Activated naive CD8-positive, alpha-beta T cell treated with anti-CD3 and anti-CD28 coated beads for 36 hours (primary cell): ENCODE data around the gene HSD17B3. TPM values are rescaled to one million over a fixed set of nuclear protein-coding genes. Genes with fewer than 3 reads are reported as not detected.
"Not testable (repeated sequence)": the region's sequence is repeated elsewhere in the genome, so short reads cannot be mapped to it uniquely, and the experiment has no call there.

Experiments used
- DNase-seq: peaks from one replicate; pipeline ENCODE4 v3.0.0; 2021
- H3K27ac Mint-ChIP-seq: one replicate; pipeline ENCODE4 v1.8.0; 2022; ENCODE audit warnings: mild to moderate bottlenecking, moderate library complexity, mixed read lengths
- H3K27me3 Mint-ChIP-seq: one replicate; pipeline ENCODE4 v1.8.0; 2022; ENCODE audit warnings: mild to moderate bottlenecking, mixed read lengths
- H3K36me3 Mint-ChIP-seq: one replicate; pipeline ENCODE4 v1.8.0; 2021; ENCODE audit warnings: mild to moderate bottlenecking, mixed read lengths
- H3K4me1 Mint-ChIP-seq: one replicate; pipeline ENCODE4 v1.8.0; 2021; ENCODE audit warnings: mixed read lengths
- H3K4me3 Mint-ChIP-seq: one replicate; pipeline ENCODE4 v1.8.0; 2022; ENCODE audit warnings: mild to moderate bottlenecking, moderate library complexity, mixed read lengths
- H3K9me3 Mint-ChIP-seq: one replicate; pipeline ENCODE4 v1.8.0; 2022; ENCODE audit warnings: mixed read lengths
- total RNA-seq, 2 experiments: library from RNA; stranded (reverse); gene quantifications; one replicate each; pipeline ENCODE4 v1.2.3, GENCODE V29; 2021

Gene HSD17B3
- not detected for total RNA-seq

DNA sequence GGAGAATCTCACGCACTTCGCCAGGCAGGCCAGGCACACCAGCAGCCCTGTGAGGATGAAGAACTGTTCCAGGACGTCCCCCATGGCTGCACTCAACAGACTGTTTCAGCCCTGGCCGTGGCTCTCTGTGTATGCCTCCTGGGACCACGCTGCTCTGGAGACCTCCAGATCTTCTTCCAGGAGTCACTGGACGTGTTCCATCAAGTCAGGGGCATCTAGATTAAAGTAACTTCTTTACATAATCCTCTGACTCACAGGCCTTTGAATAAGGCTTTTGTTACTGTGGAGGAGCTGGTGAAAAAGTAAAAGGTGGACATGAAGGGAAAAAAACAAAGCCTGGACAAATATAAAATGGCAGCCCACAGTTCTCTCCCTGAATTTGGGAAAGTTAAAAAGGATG lies at the start of gene HSD17B3:
HSD17B3 (minus strand) TSS at position 156 of the 400 bp plus-strand sequence; CDS start at position 84, 72 bp downstream.
- H3K36me3 Mint-ChIP-seq, result no peaks in the 10 kb centered on the region
- DNase-seq, result no peak
- no peaks in the 10 kb centered on the region for H3K9me3 Mint-ChIP-seq
- H3K4me1 Mint-ChIP-seq, result no peaks in the 10 kb centered on the region
- H3K27me3 Mint-ChIP-seq, result peaks cover 12% of the 10 kb centered on the region
- no peak within 1 kb of the TSS for H3K27ac Mint-ChIP-seq
- no peak within 1 kb of the TSS for H3K4me3 Mint-ChIP-seq

DNA sequence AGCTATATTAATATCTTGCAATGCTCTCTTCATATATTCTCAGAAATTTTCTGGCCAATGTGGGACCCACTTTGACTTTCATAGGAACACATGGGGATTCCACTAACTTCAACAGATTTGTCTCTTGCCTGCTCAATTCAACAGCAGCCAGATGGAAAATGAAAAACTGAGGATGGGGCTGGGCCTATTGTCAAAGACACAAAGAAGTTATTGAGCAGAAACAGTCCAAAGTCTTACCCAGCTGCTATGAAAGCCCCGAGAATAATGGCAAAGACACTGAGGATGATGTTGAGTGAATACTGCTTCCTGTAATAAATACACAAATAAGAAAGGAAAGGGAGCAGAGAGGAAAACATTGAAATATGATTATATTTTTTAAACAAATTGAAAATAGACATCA lies 48.9 kb upstream of the HSD17B3 start:
- DNase-seq, result no peak
- Mint-ChIP-seq H3K27ac (no peak overlapping the region), H3K36me3 (peaks cover 3% of the 10 kb centered on the region), H3K27me3 (no peaks in the 10 kb centered on the region), H3K9me3 (no peaks in the 10 kb centered on the region), H3K4me3 (no peak overlapping the region), H3K4me1 (no peaks in the 10 kb centered on the region)

DNA sequence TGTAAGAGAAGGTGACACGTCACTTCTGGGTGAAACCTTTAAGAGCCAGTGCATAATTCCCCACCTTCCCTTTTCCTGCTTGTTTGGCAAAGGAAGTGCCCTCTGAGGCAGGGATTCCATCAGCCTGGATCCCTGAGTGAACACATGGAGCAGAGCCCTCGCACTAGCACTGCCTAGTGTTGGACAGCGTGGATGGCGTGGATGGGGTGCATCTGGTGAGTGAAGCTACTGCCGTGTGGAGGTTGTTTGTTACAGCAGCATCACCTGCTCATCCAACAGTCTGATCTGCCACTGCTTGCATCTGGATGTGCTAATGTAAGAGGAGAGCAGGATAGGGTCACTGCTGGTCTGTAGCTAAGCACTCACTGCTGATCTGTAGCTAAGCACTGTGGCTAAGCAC lies 46.3 kb upstream of the HSD17B3 start:
- no peak for DNase-seq
- Mint-ChIP-seq H3K9me3 (no peaks in the 10 kb centered on the region), H3K27me3 (no peaks in the 10 kb centered on the region), H3K36me3 (peaks cover 3% of the 10 kb centered on the region), H3K4me1 (no peaks in the 10 kb centered on the region), H3K27ac (no peak overlapping the region), H3K4me3 (no peak overlapping the region)

DNA sequence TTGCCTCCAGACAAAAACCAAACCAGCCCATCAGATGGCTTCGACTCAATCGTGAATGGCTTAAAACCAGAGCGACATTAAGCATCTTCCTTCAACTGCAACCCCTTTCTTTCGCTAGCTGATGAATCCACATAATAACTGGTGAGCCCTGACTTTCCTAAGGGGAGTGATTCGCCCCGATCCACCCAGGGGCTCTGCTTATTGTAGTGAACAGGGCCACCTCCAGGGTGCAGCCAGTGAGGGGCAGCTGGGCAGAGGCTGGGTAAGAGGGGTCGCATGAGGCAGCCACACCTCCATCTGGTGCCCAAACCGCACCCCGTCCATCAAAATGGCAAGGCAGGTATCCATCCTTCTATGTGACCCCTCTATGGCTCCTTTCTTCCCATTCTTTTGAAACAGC lies 43.6 kb upstream of the HSD17B3 start:
- no peak overlapping the region for H3K27ac Mint-ChIP-seq
- DNase-seq, result no peak
- no peaks in the 10 kb centered on the region for H3K9me3 Mint-ChIP-seq
- no peak overlapping the region for H3K4me3 Mint-ChIP-seq
- no peaks in the 10 kb centered on the region for H3K36me3 Mint-ChIP-seq
- no peaks in the 10 kb centered on the region for H3K27me3 Mint-ChIP-seq
- no peaks in the 10 kb centered on the region for H3K4me1 Mint-ChIP-seq

DNA sequence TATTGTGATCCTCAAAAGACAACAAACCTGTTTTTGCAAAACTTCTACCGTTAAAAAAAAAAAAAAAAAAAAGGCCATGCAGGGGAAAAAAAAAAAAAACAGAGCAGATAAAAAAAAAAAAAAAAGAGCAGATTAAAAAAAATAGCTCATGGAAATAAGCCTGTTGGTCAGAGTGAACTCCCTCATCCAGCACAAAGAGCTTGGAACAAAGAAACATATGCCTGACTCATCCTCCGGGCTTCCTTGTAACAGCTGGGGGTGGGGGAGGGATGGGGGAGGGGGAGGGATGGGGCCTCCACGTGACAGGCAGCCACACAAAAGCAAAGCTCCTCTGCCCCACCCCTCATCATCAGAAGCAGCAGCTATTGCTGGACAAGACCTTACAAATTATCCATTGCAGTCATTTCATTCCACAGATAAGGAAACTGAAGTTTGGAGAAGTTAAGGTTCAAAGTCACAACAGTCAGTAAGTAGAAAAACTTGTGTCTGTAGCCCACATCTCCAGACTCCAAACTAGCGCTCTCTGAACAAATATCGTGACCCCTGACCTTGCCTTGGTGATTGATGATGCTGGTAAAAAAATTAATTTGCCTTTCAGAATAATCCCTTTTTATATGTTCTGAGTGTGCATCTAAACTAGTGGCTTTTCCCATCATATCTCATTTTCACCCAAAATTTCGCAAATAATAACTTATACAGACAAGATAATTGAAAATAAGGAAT lies 42.6 kb upstream of the HSD17B3 start:
- no peaks in the 10 kb centered on the region for H3K9me3 Mint-ChIP-seq
- H3K27ac Mint-ChIP-seq, result no peak overlapping the region
- no peaks in the 10 kb centered on the region for H3K27me3 Mint-ChIP-seq
- H3K4me3 Mint-ChIP-seq, result no peak overlapping the region
- no peaks in the 10 kb centered on the region for H3K36me3 Mint-ChIP-seq
- DNase-seq, result no peak
- H3K4me1 Mint-ChIP-seq, result peaks cover 6% of the 10 kb centered on the region

DNA sequence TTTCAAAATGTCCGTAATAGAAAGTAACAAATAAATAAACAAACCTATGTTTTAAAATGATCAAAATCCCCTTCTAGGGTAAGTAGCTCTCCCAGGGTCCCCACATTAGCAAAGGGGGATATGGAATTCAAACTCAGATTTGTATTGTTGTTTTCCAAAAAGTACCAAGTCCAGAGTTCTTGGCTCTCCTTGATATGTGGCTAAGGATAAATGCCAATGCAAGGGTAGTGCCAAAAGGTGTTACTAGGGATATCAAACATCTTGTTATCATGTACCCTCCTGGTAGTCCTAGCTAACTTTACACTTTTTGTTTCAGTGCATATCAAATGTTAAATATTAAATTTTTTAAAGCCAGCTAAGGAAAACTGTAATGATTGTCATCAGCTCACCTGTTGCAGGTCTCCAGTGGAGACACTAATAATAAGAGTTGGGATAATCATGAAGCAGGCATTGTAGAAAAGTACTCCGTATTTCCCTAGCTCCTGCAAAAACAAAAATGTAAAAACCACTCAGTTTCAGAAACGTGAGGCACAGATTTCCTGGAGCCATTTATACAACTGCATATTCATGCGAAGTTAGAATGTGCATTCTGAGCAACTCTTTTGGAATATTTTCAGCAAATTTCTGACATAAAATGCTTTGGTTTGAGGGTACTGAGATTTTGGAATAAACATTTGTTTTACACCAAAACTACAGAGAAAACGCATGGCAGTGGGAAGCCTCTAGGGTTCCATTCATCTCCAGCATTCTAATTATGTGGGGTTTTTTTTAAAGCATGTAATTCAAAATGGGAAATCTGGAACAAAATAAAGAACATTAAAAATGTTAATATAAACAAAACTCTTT lies 41.8 kb upstream of the HSD17B3 start:
- Mint-ChIP-seq H3K4me1 (peaks cover 8% of the 10 kb centered on the region), H3K27ac (no peak overlapping the region), H3K27me3 (no peaks in the 10 kb centered on the region), H3K36me3 (no peaks in the 10 kb centered on the region), H3K9me3 (no peaks in the 10 kb centered on the region), H3K4me3 (no peak overlapping the region)
- DNase-seq, result no peak

DNA sequence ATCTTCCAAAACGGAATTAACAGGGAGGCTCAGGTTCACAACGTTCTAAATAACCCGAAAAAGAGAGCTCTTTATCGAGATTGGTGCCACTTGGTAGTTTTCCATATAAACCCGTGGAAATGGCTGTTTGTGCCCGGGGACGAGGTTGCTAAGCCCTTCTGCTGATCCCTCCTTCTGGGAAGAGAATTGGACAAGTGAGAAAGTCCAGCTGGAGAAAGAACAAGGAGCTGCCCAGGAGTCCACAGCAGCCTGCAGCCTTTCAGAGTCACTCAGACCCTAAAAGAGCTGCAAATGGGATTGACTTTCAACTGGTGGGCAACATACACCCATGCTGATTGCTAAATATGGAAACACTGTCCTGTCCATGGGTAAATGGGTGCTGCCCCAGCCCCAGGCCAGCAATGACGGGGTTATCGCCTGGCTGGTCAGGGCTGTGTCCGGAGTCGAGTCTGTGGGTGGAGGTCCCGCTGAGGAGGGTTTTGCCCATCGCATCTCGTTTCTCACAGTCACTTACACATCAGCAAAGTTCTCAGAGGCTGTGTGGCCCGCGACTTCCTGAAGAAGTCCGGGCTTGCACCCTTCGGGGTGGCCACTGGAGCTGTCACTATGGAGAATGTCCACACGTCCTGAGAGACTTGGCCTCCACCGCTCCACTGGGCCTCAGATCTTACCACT lies 40.7 kb upstream of the HSD17B3 start:
- DNase-seq, result no peak
- H3K9me3 Mint-ChIP-seq, result no peaks in the 10 kb centered on the region
- peaks cover 8% of the 10 kb centered on the region for H3K4me1 Mint-ChIP-seq

DNA sequence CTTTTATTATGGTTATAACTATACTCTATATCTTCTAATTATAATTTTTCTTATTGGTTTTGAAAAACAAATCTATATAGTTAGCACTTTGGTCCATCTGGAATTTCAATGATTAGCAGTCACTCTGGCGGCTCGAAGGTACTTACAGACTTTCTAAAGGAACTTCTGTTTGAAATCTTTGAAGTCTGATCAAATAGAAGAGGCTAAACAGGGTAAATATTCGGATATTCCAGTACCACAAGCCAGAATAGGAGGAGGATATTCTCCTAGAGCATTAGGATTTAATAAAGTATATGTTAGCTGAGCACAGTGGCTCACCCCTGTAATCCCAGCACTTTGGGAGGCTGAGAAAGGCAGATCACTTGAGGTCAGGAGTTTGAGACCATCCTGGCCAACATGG lies 38.7 kb upstream of the HSD17B3 start:
- no peaks in the 10 kb centered on the region for H3K9me3 Mint-ChIP-seq
- H3K36me3 Mint-ChIP-seq, result no peaks in the 10 kb centered on the region
- H3K27me3 Mint-ChIP-seq, result no peaks in the 10 kb centered on the region
- H3K27ac Mint-ChIP-seq, result no peak overlapping the region
- H3K4me1 Mint-ChIP-seq, result peaks cover 8% of the 10 kb centered on the region
- DNase-seq, result no peak
- H3K4me3 Mint-ChIP-seq, result no peak overlapping the region

More for the DNA sequence above, 40.7 kb upstream of the HSD17B3 start:
- Mint-ChIP-seq H3K4me3 (no peak overlapping the region), H3K27ac (no peak overlapping the region), H3K27me3 (no peaks in the 10 kb centered on the region), H3K36me3 (no peaks in the 10 kb centered on the region)

DNA sequence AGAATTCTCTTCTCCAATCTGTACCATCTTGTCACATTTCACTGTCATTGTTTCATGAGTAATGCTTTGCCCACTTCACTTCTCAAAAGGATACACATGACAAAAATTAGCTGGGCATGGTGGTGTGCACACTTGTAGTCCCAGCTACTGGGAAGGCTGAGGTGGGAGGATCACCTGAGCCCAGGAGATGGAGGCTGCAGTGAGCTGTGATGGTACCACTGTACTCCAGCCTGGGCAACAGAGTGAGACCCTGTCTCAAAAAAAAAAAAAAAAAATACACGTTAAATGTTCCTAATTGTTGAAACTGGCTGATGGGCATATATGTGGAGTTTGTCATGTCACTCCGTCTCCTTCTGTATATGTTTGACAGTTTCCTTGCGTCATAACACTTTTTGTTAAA lies 36.3 kb upstream of the HSD17B3 start:
- H3K4me3 Mint-ChIP-seq, result no peak overlapping the region
- H3K9me3 Mint-ChIP-seq, result no peaks in the 10 kb centered on the region
- DNase-seq, result no peak
- H3K27ac Mint-ChIP-seq, result no peak overlapping the region
- H3K36me3 Mint-ChIP-seq, result peaks cover 1% of the 10 kb centered on the region
- no peaks in the 10 kb centered on the region for H3K27me3 Mint-ChIP-seq
- H3K4me1 Mint-ChIP-seq, result peaks cover 8% of the 10 kb centered on the region

DNA sequence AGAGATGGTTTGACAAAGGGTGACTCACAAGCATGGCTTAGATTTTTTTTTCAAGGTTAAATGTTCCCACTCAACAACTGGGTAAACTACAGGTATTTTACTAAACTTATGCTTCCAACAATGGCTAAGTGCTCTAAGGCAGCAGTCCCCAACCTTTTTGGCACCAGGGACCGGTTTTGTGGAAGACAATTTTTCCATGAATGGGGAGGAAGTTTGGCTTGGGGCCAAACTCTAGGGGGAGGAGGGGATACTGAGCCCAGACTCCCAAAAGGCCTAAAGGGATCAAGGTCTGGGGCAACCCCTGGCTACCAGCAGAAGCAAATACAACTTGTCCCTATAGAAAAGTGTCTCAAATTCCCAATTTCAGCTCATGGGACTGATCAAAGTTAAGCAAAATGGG lies 32.0 kb upstream of the HSD17B3 start:
- no peak overlapping the region for H3K4me3 Mint-ChIP-seq
- no peaks in the 10 kb centered on the region for H3K27me3 Mint-ChIP-seq
- DNase-seq, result no peak
- H3K36me3 Mint-ChIP-seq, result peaks cover 1% of the 10 kb centered on the region
- H3K4me1 Mint-ChIP-seq, result no peaks in the 10 kb centered on the region
- no peaks in the 10 kb centered on the region for H3K9me3 Mint-ChIP-seq
- no peak overlapping the region for H3K27ac Mint-ChIP-seq

DNA sequence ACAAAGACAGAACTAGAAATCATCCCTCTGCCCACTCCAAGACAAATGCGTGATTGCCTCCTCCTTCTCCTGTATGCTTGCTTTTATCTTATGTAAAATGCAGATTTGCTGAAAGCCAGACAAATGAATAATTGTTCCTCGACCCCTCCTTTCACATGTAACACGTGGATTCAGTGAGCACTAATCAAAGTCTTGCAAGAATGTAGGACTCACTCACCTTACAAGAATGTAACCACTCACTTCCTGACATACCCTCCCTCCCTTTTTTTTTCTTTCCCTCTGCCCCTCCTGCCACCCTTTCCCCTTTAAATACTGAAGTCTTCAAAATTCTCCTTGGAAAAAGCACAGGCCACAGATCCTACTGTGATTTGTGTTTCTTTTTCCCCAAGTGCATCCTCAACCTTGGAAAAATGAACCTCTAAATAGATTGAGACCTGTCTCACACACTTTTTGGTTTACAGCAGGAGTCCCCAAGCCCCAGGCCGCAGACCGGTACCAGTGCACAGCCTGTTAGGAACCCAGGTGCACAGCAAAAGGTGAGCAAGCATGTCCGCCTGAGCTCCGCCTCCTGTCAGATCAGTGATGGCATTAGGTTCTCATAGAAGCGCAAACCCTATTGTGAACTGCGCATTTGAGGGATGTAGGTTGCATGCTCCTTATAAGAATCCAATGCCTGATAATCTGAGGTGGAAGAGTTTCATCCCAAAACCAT lies 29.4 kb upstream of the HSD17B3 start:
- H3K4me3 Mint-ChIP-seq, result no peak overlapping the region
- no peaks in the 10 kb centered on the region for H3K4me1 Mint-ChIP-seq

DNA sequence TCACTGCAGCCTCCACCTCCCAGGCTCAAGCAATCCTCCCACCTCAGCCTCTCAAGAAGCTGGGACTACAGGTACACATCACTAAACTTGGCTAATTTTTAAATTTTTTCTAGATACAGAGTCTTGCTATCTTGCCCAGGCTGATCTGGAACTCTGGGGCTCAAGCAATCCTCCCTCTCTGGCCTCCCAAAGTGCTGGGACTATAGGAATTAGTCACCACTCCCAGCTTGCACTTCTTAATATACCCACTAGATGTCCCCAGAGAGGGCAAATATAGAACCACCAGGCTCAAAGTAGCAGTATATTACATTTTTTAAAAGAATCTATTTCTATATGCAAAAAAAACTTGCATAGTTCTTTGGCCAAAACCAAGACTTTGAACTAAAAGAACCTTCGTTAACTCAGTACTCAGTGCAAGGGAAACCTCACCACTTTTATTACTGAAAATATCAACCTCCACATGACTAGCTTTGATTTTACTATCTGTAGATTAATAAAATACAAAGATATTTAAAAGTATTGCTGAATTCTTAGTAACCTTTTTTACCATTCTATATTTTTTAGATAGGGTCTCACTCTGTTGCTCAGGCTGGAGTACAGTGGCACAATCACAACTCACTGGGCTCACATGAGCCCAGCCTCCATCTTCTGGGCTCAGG lies 25.8 kb upstream of the HSD17B3 start:
- H3K36me3 Mint-ChIP-seq, result no peaks in the 10 kb centered on the region
- no peaks in the 10 kb centered on the region for H3K4me1 Mint-ChIP-seq
- DNase-seq, result peak; percentile 7
- H3K27me3 Mint-ChIP-seq, result no peaks in the 10 kb centered on the region
- no peak overlapping the region for H3K4me3 Mint-ChIP-seq
- H3K27ac Mint-ChIP-seq, result no peak overlapping the region
- H3K9me3 Mint-ChIP-seq, result no peaks in the 10 kb centered on the region

More for the DNA sequence above, 29.4 kb upstream of the HSD17B3 start:
- no peaks in the 10 kb centered on the region for H3K27me3 Mint-ChIP-seq
- H3K27ac Mint-ChIP-seq, result no peak overlapping the region
- no peak for DNase-seq
- H3K9me3 Mint-ChIP-seq, result no peaks in the 10 kb centered on the region
- peaks cover 1% of the 10 kb centered on the region for H3K36me3 Mint-ChIP-seq

DNA sequence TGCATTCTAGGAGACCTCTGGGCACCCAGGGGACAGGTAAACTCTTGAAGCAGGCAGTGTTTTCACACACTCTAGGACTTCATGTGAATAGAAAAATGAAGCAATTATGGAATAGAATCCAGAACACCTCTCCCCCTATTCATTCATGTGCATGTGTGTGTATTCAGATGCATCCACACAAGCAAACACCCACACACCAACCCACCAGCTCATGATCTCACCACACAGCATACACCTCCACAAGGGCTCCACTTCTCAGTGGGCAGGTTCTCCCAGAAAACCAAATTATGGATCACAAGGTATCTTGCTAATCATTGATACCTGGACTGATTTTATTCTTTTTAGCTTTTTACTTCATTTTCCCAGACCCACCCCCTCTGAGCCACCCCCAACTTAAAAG lies 21.2 kb upstream of the HSD17B3 start:
- H3K27me3 Mint-ChIP-seq, result no peaks in the 10 kb centered on the region

DNA sequence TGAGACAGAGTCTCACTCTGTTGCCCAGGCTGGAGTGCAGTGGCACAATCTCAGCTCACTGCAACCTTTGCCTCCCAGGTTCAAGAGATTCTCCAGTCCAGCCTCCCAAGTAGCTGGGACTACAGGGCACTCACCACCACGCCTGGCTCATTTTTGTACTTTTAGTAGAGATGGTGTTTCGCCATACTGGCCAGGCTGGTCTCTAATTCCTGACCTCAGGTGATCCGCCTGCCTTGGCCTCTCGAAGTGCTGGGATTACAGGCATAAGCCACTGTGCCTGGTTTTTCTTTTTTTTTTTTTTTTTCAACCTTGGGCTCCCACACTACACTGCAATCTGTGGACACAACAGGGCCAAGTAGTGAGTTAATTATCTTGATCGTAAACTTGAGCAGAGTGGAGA lies 20.8 kb upstream of the HSD17B3 start:
- not testable (repeated sequence) for H3K4me1 Mint-ChIP-seq, H3K27ac Mint-ChIP-seq, H3K27me3 Mint-ChIP-seq, H3K4me3 Mint-ChIP-seq, DNase-seq, H3K36me3 Mint-ChIP-seq, H3K9me3 Mint-ChIP-seq

More for the DNA sequence above, 21.2 kb upstream of the HSD17B3 start:
- H3K27ac Mint-ChIP-seq, result no peak overlapping the region
- no peaks in the 10 kb centered on the region for H3K36me3 Mint-ChIP-seq
- DNase-seq, result no peak
- no peak overlapping the region for H3K4me3 Mint-ChIP-seq
- H3K4me1 Mint-ChIP-seq, result no peaks in the 10 kb centered on the region
- H3K9me3 Mint-ChIP-seq, result no peaks in the 10 kb centered on the region
